ENCODE results near the gene EIF4E2.

- TF ChIP-seq POLR2A (IDR thresholded peaks at IDR 0.05): no peak
- no peak for TF ChIP-seq CTCF (IDR thresholded peaks at IDR 0.05)
- no peak for TF ChIP-seq EP300 (IDR thresholded peaks at IDR 0.05)
Measured at GRCh38 chr2:232525199-232525598, 25.3 kb upstream of the EIF4E2 start.

All from upper lobe of left lung (tissue), 4 donors.